Measurements from ENCODE around the gene NCAM1. TPM values are rescaled to one million over a fixed set of nuclear protein-coding genes. Genes with fewer than 3 reads are reported as not detected.

The NCAM1 gene
- total and polyA plus RNA-seq, 2 of the 13 experiments (the other 11 are each of a cell fraction or from before 2014, with no cell fraction given) = 0.05 TPM; not detected in 1

DNA sequence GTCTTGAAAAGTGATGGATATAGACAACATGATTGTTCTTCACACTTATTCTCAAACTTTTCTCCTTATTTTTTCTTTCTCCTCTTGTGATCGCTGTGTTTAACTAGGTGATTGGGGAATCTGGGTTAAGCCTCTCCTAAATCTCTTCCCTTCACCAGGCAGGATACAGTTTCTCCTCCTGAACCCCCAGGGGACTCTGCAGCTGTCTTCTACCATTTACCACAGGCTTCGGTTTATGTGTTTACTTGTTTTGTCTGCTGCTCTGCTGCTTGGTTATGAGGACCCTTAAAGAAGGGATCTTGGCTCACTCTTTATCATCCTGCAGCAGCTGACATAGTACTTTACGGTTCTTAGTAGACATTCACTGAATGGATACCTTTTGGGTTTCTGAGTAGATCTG lies 124.2 kb downstream of the NCAM1 start:
- H3K27me3 ChIP-seq (ENCODE audit: control insufficient read depth in 1 of 2, insufficient read depth in 2 of 2, low read length in 2 of 2) = peaks cover 0 to 8% of the 10 kb centered on the region in 2 experiments; a peak in 1 of 5 replicates
- no peak overlapping the region for H2AFZ ChIP-seq (ENCODE audit: low read length)
- DNase-seq (ENCODE audit: low spot score) (no peak), FAIRE-seq (no peak), ATAC-seq (no peak)
- no peak overlapping the region for H3K27ac ChIP-seq (ENCODE audit: extremely low read length, insufficient read depth, low read length)
- TF ChIP-seq ZNF24 (IDR thresholded peaks at IDR 0.05) (no peak), KLF11 (CRISPR knock-in tag; IDR thresholded peaks at IDR 0.05) (no peak), STAT5B (CRISPR knock-in tag; IDR thresholded peaks at IDR 0.05) (no peak), ZBTB8A (CRISPR knock-in tag; IDR thresholded peaks at IDR 0.05; ENCODE audit: borderline replicate concordance, low read depth) (no peak), ISL2 (CRISPR knock-in tag; IDR thresholded peaks at IDR 0.05) (no peak), CAMTA2 (CRISPR knock-in tag; IDR thresholded peaks at IDR 0.05; ENCODE audit: borderline replicate concordance) (no peak), ZNF326 (CRISPR knock-in tag; IDR thresholded peaks at IDR 0.05; ENCODE audit: borderline replicate concordance) (no peak)
- TF ChIP-seq, protein P1, sequence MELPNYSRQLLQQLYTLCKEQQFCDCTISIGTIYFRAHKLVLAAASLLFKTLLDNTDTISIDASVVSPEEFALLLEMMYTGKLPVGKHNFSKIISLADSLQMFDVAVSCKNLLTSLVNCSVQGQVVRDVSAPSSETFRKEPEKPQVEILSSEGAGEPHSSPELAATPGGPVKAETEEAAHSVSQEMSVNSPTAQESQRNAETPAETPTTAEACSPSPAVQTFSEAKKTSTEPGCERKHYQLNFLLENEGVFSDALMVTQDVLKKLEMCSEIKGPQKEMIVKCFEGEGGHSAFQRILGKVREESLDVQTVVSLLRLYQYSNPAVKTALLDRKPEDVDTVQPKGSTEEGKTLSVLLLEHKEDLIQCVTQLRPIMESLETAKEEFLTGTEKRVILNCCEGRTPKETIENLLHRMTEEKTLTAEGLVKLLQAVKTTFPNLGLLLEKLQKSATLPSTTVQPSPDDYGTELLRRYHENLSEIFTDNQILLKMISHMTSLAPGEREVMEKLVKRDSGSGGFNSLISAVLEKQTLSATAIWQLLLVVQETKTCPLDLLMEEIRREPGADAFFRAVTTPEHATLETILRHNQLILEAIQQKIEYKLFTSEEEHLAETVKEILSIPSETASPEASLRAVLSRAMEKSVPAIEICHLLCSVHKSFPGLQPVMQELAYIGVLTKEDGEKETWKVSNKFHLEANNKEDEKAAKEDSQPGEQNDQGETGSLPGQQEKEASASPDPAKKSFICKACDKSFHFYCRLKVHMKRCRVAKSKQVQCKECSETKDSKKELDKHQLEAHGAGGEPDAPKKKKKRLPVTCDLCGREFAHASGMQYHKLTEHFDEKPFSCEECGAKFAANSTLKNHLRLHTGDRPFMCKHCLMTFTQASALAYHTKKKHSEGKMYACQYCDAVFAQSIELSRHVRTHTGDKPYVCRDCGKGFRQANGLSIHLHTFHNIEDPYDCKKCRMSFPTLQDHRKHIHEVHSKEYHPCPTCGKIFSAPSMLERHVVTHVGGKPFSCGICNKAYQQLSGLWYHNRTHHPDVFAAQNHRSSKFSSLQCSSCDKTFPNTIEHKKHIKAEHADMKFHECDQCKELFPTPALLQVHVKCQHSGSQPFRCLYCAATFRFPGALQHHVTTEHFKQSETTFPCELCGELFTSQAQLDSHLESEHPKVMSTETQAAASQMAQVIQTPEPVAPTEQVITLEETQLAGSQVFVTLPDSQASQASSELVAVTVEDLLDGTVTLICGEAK (IDR thresholded peaks at IDR 0.05) = no peak
- TF ChIP-seq, protein P1 (CRISPR knock-in tag; IDR thresholded peaks at IDR 0.05) = no peak
- TF ChIP-seq, protein P2, sequence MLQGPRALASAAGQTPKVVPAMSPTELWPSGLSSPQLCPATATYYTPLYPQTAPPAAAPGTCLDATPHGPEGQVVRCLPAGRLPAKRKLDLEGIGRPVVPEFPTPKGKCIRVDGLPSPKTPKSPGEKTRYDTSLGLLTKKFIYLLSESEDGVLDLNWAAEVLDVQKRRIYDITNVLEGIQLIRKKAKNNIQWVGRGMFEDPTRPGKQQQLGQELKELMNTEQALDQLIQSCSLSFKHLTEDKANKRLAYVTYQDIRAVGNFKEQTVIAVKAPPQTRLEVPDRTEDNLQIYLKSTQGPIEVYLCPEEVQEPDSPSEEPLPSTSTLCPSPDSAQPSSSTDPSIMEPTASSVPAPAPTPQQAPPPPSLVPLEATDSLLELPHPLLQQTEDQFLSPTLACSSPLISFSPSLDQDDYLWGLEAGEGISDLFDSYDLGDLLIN (CRISPR knock-in tag; IDR thresholded peaks at IDR 0.05; ENCODE audit: borderline replicate concordance) = no peak
- no peaks in the 10 kb centered on the region for H3K9me3 ChIP-seq (ENCODE audit: low read length)
- in situ Hi-C loops (cut with HindIII; ENCODE audit: extremely low pct_ligation_motif_present, low pct_unique_long_range_greater_than_20kb) (no loop called here), intact Hi-C loops (cut with micrococcal nuclease; ENCODE audit: unreplicated experiment) (no loop called here)
- CTCF ChIA-PET (ENCODE audit: low intra/inter-chr PET ratio, low total read pairs) = no interaction called here
- H3K4me1 ChIP-seq (ENCODE audit: insufficient read depth, low read length) = no peaks in the 10 kb centered on the region
- H3K79me2 ChIP-seq (ENCODE audit: insufficient read depth, low read length) = no peaks in the 10 kb centered on the region
- WGBS (ENCODE audit: low lambda C conversion rate) = 2% methylated on average over 3 of the region's 3 CpGs
- no TSS peak for BruUV-seq (replicated peaks)
- no peaks in the 10 kb centered on the region for H4K20me1 ChIP-seq (ENCODE audit: insufficient read depth, low read length)
- POLR2A ChIA-PET = no interaction called here
- H3K4me2 ChIP-seq (ENCODE audit: low read depth, low read length) = no peak overlapping the region
- no peak overlapping the region for H3K4me3 ChIP-seq (replicated peaks in 1 of 3; ENCODE audit: insufficient read depth in 1 of 3, low read depth in 2 of 3, low read length in 3 of 3)
- H3K9ac ChIP-seq (ENCODE audit: insufficient read depth, low read depth, low read length) = no peak overlapping the region
- no peaks in the 10 kb centered on the region for H3K36me3 ChIP-seq (replicated peaks in 1 of 2; ENCODE audit: control insufficient read depth in 1 of 2, insufficient read depth in 2 of 2, low read length in 2 of 2)
